Activated T-helper 1 cell treated with Interleukin-2 at 50 U/mL for 16 hours (primary cell): ENCODE results near the gene CDH23.

ENCODE experiments used
- DNase-seq: peaks from one replicate; pipeline ENCODE4 v3.0.0-alpha.2; 2020; ENCODE audit warnings: low read depth

CDH23 gene

DNA sequence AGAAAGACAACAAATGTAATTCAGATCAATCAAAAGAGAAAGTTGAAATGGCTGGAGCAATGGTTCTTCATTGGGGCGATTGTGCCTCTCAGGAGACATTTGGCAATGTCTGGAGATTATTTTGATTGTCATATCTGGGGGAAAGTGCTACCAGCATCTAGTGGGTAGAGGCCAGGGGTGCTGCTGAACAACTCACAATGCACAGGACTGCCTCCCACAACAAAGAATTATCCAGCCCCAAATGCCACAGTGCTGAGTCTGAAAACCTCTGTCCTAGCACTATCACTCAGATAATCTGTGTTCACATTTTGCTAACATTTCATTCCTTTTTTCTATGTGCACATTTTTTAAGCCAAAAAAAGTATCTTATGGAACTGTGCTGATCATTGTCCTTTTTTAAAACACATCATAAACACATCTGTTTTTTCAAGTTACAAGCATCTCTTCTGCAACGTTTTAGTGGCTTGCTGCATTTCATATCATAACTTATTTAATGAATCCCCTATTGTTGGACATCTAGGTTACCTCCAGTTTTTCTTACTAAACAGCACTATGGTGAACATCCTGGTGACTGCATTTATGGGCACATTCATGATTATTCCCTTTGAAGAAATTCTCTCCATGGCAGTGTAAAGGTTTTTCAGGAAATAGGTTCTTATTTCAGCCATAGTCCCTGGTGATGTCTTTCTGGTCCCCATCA, 208.7 kb downstream of the CDH23 start:
- no peak for DNase-seq

DNA sequence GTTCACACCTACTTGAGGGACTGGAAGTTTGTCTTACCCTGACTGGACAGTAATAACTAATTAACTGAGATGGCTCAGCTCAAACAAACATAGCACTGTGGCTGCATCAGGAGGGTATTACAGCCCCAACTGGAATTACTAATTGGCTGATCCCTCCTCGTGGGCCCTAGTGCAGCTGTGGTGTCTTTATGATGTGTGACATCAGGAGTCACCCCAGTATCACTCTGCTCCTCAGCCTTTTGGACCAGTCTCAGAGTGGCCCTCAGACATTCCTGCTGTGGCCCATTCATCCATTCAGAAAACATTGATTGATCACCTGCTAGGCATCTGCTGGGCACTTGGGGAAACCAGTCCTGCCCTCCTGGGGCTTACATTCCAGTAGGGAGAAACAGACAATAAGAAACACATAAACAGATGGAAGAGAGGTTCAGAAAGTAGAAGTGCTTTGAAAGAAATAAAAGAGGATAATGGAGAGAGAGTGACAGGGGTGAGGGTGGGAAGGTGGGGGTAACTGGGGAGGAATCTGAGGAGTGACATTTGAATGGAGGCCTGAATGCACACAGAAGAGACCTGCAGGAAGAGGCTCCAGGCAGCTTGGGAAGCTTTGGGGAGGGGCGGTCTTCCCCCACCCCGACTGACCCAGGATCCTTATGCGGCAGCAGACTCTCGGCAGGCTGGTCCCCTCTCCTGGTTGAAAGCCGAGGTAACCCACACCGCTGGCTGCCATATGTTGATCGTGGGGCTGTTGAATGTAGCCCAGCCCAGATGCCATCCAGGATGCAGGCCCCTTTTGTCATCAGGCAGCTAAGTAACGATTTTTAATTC, 209.7 kb downstream of the CDH23 start:
- DNase-seq = no peak

DNA sequence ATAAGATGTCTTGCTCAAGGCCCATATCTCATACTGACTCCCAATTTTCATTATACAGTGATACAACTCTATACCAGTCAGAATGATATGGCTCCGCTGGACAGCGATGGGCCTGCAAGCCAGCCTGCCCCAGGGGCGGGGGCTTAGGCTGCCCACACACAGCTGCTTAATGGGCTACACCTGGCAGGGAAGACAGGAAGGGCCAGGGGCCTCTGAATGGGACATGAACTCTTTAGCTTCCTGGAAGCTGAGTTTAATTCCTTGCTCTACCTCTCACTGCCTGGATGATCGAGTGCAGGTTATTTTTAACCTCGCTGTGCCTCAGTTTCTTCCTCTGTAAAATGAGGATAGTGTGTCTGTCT, 210.3 kb downstream of the CDH23 start:
- no peak for DNase-seq

DNA sequence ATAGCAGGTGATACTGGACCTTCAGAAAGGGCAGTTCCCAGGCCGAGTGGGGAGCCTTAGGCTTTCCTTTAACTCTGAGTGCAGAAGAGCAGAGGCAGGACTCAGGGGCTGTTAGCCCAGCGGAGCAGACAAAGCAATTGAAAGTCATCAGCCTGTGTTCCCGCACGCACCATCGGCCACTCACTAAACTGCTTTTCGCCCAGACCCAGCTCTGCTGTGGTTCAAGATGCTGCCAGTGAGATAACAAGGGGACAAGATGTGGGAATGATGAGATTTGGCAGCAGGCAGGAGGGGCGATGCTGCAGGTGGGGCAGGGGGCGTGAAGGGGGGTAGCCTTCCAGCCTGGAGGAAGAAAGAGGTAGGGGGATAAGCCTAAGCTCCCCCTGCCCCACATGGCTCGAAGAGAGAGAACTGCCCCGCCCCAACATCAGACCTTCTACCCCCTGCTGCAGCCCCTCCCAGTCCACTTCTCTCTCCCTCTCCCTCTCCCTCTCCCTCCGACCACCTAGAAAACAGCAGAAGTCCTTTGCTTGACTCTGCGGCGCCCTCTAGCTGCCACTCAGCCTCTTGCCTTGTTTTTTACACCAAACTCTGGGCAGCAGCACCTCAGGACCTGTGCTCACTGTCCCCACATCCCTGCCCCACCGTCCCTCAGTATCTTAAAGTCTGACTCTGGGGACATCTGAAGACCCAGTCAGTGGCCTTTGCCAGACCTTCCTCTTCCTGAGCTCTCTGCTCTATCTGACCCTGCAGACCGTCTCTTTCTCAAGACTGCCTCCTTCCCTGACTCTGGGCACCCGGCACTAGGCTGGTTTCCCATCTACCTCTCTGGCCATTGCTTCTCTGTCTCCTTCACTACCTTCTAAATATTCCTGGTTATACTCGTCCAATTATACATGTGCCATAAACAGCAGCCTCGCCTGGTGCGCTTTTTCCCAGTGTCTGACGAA, 212.4 kb downstream of the CDH23 start:
- peak; percentile 25 for DNase-seq

DNA sequence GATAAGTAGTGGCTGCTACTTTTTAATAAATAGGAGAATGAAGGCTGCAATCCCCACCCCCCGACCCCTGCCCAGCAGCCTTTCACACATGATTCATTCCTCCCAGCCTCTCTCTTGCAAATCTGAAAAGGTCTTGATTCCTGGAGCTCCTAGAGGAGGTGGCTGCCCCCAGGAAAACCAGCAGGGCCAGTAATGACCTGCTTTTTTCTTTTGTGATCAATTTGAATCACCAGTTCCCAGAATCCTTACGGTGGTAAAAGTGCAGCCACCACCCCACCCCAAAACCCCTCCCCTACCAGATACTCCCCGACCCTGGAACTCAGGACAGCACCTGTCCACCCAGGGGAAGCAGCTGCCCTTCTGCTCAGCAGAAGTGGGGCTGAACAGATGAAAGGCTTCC, 213.9 kb downstream of the CDH23 start:
- no peak for DNase-seq

DNA sequence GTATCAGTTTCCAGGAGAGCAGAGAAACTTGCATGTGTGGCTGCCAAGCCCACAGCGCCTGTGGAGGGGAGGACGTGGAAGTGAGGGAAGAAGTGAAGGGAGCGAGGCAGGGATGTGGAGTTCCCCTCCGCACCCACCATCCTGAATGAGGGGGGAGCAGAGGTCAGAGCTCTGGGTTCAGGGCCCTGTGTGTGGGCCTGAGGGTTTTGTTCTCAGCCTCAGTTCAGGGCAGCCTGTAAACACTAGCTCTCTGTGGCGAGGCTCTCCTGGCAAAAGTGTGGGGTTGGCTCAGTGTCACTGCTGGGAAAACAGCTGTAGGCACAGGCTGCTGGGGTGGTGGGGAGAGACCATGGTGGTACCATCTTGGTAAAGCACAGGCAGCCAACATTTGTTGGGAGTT, 214.4 kb downstream of the CDH23 start:
- DNase-seq = no peak

DNA sequence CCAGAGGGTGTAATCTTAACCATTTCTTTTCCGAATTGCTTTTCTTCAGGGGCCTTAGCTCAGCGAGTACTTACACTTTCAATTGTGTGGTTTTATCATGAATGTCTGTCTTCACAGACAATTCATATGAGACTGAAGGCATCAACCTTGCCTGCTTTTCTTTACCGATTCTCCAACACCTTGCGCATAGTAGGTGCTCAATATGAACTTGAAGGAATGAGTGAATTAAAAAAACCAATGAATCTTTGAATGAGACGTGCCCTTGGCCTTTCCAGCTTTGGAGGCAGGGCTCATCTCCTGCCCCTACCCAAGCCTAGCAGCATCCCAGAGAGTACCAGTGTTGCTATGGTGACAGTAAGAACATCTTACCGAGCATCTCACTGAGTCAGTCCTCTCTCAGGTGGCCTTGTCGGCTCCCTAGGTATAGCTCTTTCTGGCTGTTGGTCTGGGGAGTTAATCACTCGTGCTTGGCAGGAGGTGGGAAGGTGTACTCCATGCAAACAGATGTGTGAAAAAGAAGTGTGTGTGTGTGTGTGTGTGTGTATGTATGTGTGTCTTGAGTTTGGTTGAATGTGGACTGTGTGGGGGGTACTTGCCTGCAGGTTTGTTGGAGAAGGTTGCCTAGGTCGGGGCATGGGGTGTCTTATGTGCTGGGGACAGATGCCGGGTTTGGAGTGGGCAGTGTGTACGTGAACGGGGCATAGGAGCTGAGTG, 215.1 kb downstream of the CDH23 start:
- DNase-seq = no peak

DNA sequence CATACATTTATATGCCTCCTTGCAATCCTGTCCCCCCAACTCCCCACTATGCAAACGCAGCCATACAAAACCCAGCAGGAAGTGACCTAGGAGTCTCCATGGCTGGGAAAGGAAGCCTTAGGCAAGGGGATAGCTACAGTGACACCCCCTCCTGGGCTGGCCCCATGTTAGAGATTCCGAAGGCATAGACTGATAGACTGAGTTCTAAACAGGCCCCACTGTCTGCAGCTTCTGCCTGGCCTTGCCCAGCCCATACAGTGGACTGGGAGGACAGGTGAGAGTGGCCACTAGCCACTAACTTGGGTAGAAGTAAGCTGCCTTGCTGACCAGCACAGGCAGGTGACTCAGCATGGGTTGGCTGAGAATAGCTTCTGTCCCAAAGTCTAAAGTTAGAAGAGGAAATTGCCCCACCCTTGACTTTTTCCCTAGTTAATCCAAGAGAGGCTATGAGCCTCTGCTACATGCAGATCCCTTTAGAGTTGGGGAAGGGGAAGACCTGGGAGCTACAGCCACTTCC, 216.6 kb downstream of the CDH23 start:
- no peak for DNase-seq

DNA sequence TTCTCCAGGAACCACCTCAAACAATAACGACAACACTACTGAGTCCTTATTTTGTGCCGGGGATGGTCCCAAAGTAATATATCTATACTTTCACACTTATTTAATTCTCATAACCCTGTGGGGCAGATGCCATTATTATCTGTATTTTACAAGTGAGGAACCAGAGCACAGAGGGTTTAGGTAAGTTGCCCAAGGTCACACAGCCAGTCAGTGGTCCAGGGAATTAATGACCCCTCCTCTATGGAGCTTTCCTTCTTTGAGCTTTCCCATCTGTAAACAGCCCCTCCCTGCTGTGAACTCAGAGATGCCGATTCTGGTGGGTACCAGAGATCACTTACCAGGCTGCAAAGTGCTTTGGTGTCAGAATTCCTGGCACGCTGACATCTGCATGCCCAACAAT, 217.2 kb downstream of the CDH23 start:
- DNase-seq = no peak

DNA sequence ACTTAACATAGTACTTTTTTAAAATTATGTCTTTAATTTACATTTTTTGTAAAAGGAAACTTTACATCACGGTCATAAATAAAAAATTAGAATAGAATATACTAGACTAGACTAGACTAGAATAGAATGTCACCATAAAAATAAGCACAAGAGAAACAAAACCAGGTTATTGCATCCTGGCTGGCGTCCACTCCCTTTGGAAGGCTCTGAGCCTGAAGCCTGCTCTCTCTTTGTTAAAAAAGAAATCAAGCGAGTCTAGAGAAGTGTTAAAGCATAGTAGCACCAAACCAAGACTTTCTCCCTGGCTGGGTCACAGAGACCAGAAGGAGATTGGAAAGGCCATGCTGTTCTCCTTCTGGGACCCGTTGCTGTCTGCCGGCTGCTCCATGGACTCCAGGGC, 218.2 kb downstream of the CDH23 start:
- no peak for DNase-seq

DNA sequence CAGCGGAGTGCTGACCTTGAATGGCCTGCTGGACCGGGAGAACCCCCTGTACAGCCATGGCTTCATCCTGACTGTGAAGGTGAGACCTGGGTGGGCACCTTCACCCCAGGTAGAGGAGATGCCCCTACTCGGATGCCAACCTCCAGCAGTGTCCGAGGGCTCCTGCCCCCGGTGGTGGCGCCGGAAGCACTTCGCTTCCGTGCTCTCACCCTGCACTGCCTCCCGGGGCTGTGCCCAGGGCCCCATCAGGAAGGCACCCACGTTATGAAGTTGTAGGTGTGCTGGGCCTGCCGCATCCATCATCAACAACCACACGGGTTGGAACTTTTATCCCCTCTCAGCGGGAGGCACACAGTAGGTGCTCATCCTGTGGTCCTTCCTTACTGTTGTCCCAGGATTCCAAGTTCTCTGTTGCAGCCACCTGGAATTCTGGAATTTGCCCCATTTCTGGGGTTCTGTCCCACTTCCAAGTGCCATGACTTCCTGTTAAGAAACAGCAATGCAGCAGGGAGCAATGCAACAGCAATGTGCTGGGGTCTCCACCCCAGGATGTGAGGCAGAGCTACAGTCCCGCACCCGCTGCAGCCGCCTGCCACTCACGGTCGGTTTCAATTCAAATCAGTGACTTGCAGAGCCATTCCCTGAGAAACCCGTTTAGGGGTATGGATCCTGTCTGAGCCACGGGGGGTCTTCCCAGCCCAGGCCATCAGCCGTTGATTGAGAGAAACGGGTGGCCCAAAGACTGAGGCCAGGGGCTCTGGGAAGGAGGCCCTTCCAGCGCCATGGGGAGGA, 219.0 kb downstream of the CDH23 start:
- no peak for DNase-seq

DNA sequence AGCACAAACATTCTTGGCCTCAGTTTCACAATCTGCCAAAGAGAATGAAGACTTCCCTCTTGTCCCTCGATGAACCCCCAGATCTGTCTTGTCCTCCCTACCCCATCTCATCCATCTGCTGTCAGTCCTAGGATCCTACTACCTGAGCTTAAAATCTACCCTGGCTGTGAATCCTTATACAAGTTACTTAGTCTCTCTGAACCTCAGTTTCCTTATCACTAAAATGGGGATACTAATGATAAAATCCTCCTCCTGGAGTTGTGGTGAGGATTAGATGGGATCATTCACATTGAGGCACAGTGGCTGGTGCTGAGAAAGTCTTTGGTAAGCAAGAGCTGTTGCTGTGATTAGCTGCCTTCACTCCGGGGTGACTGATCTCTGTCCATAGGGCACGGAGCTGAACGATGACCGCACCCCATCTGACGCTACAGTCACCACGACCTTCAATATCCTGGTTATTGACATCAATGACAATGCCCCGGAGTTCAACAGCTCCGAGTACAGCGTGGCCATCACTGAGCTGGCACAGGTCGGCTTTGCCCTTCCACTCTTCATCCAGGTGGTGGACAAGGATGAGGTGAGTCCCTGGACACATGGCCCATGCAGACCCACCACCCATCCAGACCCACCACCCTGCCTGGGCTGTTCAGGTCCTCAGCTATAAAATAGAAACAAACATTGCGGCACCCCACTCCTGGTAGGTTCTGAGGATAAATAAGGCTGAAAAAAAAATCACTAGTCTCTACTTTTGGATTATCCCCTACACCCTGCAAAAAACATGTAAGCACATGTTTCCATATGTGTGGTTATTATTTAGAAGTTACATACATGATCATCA, 220.3 kb downstream of the CDH23 start:
- DNase-seq = no peak

DNA sequence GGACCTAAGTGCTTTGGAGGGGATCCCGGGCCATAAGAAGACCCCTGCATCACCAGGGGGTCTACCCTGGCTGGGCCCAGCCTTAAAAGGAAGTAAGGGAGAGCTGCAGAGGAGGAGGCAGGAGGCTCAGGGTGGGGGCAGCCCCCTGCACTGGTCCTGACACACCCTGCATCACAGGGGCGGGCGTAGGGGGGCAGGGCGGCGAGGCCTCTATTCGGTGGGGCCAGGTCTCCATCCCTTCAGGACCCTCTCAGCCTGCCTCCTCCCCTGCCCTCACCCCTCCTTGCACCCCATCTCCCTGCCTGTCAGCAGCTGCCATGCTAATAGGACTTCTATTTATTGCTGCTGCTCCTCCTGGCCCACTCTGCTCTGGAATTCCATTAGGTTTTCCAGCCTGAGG, 221.5 kb downstream of the CDH23 start:
- no peak for DNase-seq

DNA sequence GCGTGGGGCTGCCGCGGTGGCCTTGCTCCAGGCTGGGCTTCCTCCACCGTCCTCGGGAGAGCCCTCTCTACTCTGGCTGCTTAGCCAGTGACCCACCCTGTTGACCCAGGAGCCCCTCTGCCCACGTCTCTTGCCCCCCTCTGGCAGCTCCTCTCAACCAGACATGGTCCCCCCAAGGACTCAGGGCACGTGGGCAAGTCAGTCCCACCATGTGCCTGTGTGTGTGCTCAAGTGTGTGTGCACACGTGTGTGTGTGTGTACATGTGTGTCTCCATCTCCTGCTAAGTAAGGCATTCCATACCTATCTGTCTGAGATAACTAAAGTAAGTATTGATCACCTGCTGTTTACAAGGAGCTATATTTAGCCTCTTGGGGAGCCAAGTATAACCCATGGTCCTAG, 221.9 kb downstream of the CDH23 start:
- DNase-seq = no peak

DNA sequence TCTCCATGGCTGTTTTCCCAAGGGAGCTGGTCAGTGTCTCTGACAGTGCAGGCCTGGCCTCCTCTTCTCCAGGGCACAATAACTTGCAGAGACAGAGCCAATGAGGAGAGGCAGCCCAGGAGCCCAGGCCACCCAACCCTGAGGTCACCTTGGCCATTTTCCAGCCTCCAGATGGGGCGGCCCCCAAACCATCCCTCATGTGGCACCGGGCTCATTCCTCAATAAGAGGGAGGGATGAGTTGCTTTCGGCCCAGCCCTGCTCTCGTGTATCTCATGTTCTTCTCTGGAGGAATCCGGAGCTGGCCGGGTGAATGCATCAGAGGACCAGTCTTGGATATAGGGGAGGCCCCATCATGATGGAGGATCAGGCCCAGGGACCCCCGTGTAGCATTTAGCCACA, 223.9 kb downstream of the CDH23 start:
- no peak for DNase-seq

DNA sequence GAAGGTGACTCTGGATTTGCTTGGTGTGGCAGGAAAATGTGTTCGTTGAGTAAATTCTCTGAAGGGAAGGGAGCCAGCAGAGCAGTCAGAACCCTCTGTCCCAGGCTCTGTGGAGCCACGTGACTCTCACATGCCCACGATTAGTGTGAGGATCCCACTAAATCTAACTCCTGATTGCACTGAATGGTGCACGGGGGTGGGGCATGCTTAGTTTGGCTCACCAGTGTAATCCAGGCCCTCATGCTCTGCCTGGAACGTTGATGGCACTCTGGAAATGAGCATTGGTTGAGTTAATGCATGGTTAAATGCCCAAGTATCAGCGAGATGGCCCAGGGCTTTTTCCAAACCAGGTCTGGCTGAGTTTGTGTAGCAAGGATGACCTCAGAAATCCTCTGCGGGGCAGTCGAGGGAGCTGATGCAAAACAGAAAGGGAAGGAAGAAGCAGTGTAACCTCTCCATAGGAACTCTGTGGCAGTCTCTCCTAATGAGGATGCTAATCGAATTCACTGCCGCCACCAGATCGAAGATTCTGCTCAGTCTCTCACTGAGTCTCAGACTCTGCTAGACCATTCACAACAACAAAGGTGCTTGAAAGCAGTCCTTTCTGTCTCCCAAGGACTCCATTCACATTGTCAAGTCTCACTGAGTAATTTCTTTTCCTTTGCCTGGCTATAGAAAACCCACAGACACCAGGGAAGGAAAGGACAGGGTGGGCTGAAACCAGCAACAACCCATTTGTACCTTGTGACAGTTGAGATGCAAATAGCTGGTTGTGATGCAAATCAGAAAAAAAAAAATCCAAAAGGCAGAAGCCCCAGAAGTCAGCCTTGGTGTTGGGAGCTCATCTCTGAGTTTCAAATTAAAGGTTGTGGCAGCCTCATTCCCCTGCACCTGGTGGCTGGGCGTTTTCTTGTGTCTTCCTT, 224.8 kb downstream of the CDH23 start:
- no peak for DNase-seq

DNA sequence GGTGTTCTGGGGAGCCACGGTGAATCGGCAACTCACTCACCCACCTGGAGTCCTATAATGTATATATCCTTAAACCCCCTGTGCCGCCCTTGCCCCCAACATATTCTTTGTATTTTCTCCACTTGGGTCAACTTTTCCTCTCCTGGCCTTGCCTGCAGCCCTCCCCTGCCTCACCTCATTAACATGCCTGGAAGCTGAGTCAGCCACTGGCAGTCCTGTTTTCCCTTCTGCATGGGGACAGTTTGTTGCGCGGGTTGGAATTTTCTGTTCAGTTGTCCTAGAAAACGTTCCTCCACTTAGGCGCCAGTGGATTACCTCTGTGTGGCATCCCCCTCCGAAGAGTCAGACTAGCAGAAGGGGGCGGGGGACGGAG, 225.4 kb downstream of the CDH23 start:
- no peak for DNase-seq

DNA sequence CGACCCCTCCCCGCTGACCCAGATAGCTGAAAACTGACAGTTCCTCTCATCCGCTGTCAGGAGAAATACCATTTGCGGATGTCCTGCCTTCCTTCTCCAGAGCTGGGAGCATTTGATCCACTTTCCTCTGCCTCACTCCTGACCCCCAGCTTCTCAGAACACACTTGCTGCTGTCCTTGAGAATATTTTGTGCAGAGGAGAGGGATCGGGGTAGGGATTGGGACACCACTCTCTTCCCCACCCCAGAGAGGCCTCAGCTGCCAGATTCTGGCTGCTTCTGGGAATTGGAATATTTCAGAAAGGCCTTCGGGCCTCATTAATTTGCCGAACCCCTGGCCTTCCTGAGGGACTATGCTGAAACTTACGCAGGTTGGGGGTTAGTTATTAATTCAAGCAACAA, 225.9 kb downstream of the CDH23 start:
- DNase-seq = no peak
